Measurements from ENCODE around the gene RAMP3. TPM values are rescaled to one million over a fixed set of nuclear protein-coding genes. Genes with fewer than 3 reads are reported as not detected.

RAMP3 gene
- total RNA-seq, 1 experiment from 2014 or later = not detected

DNA sequence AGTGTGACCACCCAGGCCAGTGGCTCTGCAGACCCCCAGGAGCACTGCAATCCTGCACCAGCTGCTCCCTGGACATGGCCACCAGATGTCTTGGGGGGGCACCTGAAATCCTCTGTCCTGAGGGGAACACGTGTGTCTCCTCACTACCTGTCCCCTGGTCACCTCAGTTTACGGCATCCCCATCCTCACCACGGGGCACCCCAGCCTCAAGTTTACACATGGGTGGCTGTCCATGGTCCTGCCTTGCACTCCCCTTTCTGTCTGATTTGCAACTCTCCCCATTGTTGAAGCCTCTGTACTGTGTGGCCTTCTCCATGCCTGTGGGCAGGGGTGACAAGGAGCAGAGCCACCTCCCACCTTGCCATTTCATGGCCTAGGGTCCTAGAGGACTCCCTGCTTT, 67.2 kb downstream of the RAMP3 start:
- intact Hi-C loops (cut with micrococcal nuclease; ENCODE audit: unreplicated experiment) = no loop called here
- POLR2A ChIA-PET (ENCODE audit: low non-redundant PET) = no interaction called here
- peaks cover 8% of the 10 kb centered on the region for H3K4me1 ChIP-seq (ENCODE audit: insufficient read depth, low read length, poor library complexity, severe bottlenecking)
- CTCF ChIA-PET = no interaction called here
- no peak for DNase-seq (ENCODE audit: low spot score)
- no peaks in the 10 kb centered on the region for H3K9me3 ChIP-seq (ENCODE audit: low read depth, low read length, poor library complexity, severe bottlenecking)
- H3K36me3 ChIP-seq (ENCODE audit: insufficient read depth, low read length, poor library complexity, severe bottlenecking) = no peaks in the 10 kb centered on the region
- no peak overlapping the region for H3K4me3 ChIP-seq (ENCODE audit: low read depth, low read length, poor library complexity, severe bottlenecking)
- H3K27ac ChIP-seq (ENCODE audit: low read depth, low read length, poor library complexity, severe bottlenecking) = no peak overlapping the region
- H3K27me3 ChIP-seq (replicated peaks; ENCODE audit: insufficient read depth, low read depth, low read length, poor library complexity) = peaks cover 47% of the 10 kb centered on the region
- BruUV-seq (replicated peaks) = no TSS peak
- no peak for TF ChIP-seq CTCF (conservative IDR thresholded peaks at IDR 0.05; ENCODE audit: low read depth, low read length)
- no peak for TF ChIP-seq EZH2 (IDR thresholded peaks at IDR 0.05; ENCODE audit: borderline replicate concordance, low read depth, low read length, poor library complexity, severe bottlenecking)

GRCh38 chr7:45225311-45225947, 67.8 kb downstream of the RAMP3 start:
- TF ChIP-seq CTCF (conservative IDR thresholded peaks at IDR 0.05; ENCODE audit: low read depth, low read length) (no peak), EZH2 (IDR thresholded peaks at IDR 0.05; ENCODE audit: borderline replicate concordance, low read depth, low read length, poor library complexity, severe bottlenecking) (no peak)
- Histone ChIP-seq H3K27ac (ENCODE audit: low read depth, low read length, poor library complexity, severe bottlenecking) (no peak overlapping the region), H3K9me3 (ENCODE audit: low read depth, low read length, poor library complexity, severe bottlenecking) (no peaks in the 10 kb centered on the region), H3K27me3 (replicated peaks; ENCODE audit: insufficient read depth, low read depth, low read length, poor library complexity) (peaks cover 42% of the 10 kb centered on the region), H3K36me3 (ENCODE audit: insufficient read depth, low read length, poor library complexity, severe bottlenecking) (no peaks in the 10 kb centered on the region), H3K4me1 (ENCODE audit: insufficient read depth, low read length, poor library complexity, severe bottlenecking) (peaks cover 3% of the 10 kb centered on the region), H3K4me3 (ENCODE audit: low read depth, low read length, poor library complexity, severe bottlenecking) (no peak overlapping the region)
- ChIA-PET CTCF (no interaction called here), POLR2A (ENCODE audit: low non-redundant PET) (no interaction called here)
- no TSS peak for BruUV-seq (replicated peaks)
- no peak for DNase-seq (ENCODE audit: low spot score)
- intact Hi-C loops (cut with micrococcal nuclease; ENCODE audit: unreplicated experiment) = no loop called here

GRCh38 chr7:45225948-45226335, 68.4 kb downstream of the RAMP3 start:
- ChIA-PET CTCF (no interaction called here), POLR2A (ENCODE audit: low non-redundant PET) (no interaction called here)
- Histone ChIP-seq H3K4me3 (ENCODE audit: low read depth, low read length, poor library complexity, severe bottlenecking) (no peak overlapping the region), H3K27me3 (replicated peaks; ENCODE audit: insufficient read depth, low read depth, low read length, poor library complexity) (peaks cover 40% of the 10 kb centered on the region), H3K27ac (ENCODE audit: low read depth, low read length, poor library complexity, severe bottlenecking) (no peak overlapping the region), H3K4me1 (ENCODE audit: insufficient read depth, low read length, poor library complexity, severe bottlenecking) (no peaks in the 10 kb centered on the region), H3K9me3 (ENCODE audit: low read depth, low read length, poor library complexity, severe bottlenecking) (no peaks in the 10 kb centered on the region), H3K36me3 (ENCODE audit: insufficient read depth, low read length, poor library complexity, severe bottlenecking) (no peaks in the 10 kb centered on the region)
- intact Hi-C loops (cut with micrococcal nuclease; ENCODE audit: unreplicated experiment) = no loop called here
- DNase-seq (ENCODE audit: low spot score) = no peak
- TF ChIP-seq EZH2 (IDR thresholded peaks at IDR 0.05; ENCODE audit: borderline replicate concordance, low read depth, low read length, poor library complexity, severe bottlenecking) = no peak
- TF ChIP-seq CTCF (conservative IDR thresholded peaks at IDR 0.05; ENCODE audit: low read depth, low read length) = no peak
- BruUV-seq (replicated peaks) = no TSS peak
